ENCODE data around the gene LCN2.

DNA sequence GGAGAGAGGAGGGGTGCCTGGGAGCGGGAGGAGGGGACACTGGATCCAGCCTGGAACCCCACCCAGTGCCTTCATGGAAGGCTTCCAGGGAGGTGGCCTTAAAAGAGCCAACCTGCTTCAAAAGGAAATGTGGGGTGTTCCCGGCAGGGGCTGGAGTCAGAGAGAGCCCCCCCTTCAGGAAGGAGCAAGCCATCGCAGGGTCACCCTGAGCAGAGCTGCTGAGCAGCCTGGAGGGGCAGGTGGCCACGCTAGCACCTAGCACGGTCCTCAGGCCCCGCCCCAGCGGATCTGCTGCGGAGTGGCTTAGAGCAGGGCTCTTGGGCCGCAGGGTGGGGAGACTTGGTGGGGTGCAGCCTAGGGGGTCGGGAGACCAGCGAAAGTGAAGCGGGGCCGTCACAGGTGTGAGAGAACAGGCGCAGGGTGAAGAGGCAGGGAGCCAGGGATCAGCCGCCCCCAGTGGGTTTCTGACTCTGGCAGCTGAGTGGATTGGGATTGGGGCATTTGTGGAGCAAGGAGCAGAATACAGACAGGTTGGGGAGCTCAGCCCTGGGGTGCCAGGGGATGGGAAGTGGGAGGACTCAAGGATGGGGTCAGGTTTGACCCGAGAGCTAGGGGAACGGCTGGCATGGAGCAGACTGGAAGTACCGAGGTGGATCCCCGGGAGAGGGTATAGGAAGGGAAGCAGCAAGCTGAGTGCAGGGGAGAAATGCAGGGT, 1.5 kb downstream of the LCN2 start:
- TF ChIP-seq, protein P1, sequence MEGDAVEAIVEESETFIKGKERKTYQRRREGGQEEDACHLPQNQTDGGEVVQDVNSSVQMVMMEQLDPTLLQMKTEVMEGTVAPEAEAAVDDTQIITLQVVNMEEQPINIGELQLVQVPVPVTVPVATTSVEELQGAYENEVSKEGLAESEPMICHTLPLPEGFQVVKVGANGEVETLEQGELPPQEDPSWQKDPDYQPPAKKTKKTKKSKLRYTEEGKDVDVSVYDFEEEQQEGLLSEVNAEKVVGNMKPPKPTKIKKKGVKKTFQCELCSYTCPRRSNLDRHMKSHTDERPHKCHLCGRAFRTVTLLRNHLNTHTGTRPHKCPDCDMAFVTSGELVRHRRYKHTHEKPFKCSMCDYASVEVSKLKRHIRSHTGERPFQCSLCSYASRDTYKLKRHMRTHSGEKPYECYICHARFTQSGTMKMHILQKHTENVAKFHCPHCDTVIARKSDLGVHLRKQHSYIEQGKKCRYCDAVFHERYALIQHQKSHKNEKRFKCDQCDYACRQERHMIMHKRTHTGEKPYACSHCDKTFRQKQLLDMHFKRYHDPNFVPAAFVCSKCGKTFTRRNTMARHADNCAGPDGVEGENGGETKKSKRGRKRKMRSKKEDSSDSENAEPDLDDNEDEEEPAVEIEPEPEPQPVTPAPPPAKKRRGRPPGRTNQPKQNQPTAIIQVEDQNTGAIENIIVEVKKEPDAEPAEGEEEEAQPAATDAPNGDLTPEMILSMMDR (conservative IDR thresholded peaks at IDR 0.05; ENCODE audit: low read depth, low read length) = peak; percentile 43
- TF ChIP-seq EZH2 (IDR thresholded peaks at IDR 0.05; ENCODE audit: low read length, unreplicated experiment) = no peak

Data from PC-3 (cell line).